Activated CD4-positive, alpha-beta T cell treated with anti-CD3 and anti-CD28 coated beads, Interleukin-2, amount 50 U/mL, for 24 hours (primary cell): ENCODE results near the gene HMHB1.
A peak's percentile ranks its signal among the peaks of the same experiment; 100 is the strongest.
"Not testable (repeated sequence)": the region's sequence is repeated elsewhere in the genome, so short reads cannot be mapped to it uniquely, and the experiment has no call there.

Experiments used
- DNase-seq, 2 donors: peaks; one replicate each; pipeline ENCODE4 v3.0.0-alpha.2; 2020; ENCODE audit warnings: low read depth in 1 of 2, low spot score in 1 of 2

HMHB1 gene

GRCh38 chr5:143801252-143801939 lies 10.6 kb upstream of the HMHB1 start:
- DNase-seq = no peak

DNA sequence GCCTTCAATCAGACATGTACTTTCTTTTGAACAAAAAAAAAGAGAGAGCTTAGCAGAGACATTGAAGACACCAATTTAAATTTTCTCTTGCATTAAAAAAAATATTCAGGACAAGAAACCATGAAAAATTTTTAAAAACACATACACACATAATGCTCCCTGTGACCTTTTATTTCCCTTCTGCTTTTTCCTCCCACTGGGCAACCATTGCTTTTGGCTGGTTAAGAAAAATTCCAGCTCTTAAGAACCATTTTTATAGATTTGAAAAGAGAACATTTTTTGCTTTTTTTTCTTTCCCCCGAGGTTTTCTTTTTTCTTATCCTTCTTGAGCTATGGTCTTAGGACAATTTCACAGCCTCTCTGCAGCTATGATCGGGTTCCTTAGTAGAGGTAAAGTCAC lies 6.1 kb upstream of the HMHB1 start:
- no peak for DNase-seq

GRCh38 chr5:143806579-143806978 lies 5.4 kb upstream of the HMHB1 start:
- no peak for DNase-seq

DNA sequence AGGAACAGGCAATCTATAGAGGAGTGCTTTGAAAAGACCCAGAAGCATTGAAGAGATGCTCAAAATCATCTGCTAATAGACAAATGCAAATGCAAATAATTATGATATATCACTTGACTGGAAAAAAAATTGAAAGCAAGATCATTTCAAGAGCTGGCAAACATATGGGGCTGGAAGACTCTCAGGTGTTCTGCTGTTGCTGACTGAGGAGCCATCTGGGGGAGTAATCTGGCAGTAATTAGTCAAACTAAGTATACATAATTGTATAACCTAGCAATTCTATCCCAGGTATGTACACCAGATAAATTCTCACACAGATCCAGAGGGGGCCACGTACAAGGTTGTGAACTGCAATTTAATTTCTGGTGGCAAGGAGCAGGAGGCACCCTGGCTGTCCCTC lies 4.6 kb upstream of the HMHB1 start:
- no peak for DNase-seq

GRCh38 chr5:143816370-143816769 lies 4.4 kb downstream of the HMHB1 start:
- not testable (repeated sequence) for DNase-seq

DNA sequence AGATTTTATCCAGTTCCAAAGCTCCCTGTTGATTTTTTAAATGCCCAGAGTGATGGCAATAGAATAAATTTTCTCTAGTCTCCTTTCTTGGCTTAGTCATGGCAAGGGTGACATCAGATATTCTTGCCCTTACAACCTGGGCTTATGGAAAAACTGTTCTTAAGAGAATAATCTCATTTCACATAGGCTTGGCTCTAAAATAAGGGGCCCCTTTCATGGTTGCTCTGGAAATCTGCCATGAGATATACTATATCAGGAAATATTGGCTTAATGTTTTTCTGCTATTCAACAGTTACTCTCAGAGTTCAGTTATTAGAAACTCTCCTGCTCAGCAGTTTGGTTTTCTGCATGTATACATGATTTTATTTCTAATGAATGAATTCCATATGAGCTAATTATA lies 7.8 kb downstream of the HMHB1 start:
- no peak for DNase-seq

DNA sequence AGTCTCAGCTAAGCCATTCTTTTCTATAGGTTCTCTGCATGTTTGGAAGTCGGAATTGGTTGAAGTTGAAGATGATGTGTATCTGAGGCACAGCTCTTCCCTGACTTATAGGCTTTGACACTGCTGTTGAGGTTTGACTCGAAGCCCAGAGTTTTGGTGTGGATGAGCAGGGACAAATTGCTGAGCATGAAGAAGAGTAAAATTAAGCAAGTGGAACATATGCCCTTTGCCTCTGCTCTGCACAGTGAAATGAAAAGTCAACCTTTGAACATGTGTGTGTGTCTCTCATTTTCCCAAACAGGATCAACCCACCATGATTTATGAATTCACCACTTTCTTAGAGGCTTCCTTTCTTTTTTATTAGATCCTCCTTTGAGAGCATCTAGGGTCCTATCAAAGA lies 8.5 kb downstream of the HMHB1 start:
- no peak for DNase-seq

DNA sequence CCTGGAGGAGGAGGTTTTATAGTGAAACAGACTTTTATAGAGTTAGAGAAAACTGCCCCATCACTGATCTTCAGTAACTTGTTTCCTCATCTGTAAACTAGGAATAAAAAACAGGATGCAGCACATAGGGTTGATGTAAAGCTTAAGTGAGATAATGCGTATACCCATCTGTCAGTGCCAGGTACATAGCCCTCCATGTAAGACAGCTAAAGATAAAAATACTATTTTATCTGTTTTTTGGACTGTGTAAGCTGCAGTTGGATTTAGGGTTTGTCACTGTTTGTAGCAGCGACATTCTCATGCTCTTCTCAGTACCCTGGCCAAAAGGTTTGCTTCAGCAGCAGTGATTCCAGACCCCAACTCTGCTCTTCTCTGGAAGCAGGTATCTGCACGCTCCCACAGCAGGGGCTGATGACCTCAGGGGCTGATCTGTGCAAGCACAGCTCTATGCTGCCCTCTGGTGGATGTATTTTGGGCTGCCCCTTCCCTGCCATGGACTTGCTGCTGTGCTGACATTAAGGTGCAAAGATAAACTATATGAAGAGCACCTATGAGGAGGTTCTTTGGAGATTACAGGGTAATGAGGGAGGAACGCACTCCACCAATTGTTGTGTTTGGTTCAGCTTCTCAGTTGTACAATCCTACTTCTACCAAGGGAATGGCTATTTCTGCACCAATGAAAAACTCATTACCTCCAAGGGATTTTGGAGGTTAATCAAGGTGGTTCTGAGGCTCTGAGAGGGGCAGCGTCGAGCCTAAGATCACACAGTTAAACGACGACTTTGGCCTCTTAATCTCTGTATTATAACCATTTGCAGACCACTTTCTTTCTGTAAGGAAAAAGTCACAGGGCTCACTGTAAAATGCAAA lies 13.1 kb downstream of the HMHB1 start:
- DNase-seq = peak; percentile 80 to 84

- peak in 1 of 2 donors; percentile 30 for DNase-seq
Measured at GRCh38 chr5:143826951-143827444, 15.0 kb downstream of the HMHB1 start.

GRCh38 chr5:143828710-143829109 lies 16.7 kb downstream of the HMHB1 start:
- DNase-seq = no peak

DNA sequence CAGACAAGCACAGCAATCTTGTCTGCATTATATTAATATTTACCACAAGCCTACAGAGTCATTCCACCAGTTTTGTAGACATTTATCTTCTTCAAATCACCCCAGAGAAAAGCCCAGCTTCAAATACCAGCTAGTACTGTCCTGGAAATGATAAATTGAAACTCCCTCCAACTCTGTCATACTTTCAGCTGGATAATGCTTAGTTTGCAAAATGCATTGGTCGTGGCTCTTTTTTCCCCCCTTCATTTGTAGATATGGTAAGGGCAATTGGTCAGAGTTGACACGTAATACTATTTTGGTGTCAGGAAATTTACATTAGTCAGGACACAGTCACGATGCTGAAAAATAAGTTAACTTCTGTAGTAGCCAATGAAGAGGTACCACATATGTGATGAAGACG lies 21.2 kb downstream of the HMHB1 start:
- no peak for DNase-seq

DNA sequence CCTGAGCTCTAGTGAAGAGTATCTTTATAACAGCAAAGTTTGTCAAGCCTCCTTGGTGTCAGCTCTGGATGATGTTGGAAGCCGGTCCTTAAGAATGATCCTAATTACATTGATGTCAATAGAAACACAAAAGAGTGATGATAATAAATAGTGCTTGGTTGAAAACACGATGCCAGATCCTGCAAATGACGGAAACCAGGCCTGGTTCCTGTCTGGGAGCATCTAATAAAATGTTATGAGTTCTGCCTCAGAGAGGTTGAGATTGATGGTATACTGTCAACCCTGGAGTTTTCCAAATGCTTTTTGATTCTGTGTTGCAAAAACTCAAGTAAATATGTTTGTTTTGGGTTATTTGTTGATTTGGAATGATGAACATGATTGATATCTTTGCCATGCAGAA lies 23.3 kb downstream of the HMHB1 start:
- DNase-seq = no peak

DNA sequence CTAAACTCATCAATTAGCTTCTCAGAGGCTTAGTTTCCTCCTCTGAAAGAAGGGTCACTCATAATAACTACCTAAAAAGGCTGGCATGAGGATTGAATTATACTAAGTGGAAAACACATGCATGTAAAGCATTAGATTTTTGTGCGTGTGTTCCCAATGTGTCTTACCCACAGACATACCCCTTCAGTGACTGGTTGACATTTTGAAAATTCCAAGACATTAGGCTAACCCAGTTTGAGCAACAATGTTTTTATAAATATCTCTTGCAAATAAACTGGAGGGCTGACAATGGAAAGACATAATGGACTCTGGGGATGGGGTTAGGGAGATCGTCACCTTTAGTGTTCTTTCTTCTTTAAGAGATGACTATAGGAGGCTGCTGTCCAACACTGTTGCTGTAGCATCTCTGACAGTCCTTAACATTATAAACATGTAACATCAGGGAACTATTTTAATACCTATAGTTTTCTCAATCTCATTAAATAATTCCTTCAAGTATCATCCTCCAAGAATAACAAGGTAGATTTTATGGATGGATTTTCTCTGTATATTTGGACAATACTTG lies 24.3 kb downstream of the HMHB1 start:
- DNase-seq = no peak

GRCh38 chr5:143837306-143837848 lies 25.4 kb downstream of the HMHB1 start:
- DNase-seq = no peak

- no peak for DNase-seq
Measured at GRCh38 chr5:143841446-143841845, 29.5 kb downstream of the HMHB1 start.

DNA sequence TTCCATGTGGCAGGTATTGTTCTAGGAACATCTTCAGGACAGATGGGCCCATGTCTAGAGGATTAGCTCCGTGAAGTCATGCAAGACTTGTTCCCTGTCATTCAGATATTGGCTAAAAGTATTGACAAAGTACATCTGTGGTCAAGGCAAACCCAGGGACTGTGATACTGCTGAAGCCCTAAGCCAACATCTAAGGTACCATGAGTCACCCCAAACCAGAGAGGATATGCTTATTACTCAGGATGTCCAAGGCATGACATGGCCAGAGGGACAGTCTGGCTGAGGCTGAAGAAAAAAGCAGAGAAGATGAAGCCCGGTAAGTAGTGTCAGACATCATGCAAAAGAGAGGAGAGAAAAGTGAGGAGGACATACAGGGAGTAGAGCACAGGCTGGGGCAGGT lies 31.0 kb downstream of the HMHB1 start:
- no peak for DNase-seq

- DNase-seq = no peak
Measured at GRCh38 chr5:143843461-143843860, 31.5 kb downstream of the HMHB1 start.

- no peak for DNase-seq
Measured at GRCh38 chr5:143850050-143850683, 38.2 kb downstream of the HMHB1 start.

DNA sequence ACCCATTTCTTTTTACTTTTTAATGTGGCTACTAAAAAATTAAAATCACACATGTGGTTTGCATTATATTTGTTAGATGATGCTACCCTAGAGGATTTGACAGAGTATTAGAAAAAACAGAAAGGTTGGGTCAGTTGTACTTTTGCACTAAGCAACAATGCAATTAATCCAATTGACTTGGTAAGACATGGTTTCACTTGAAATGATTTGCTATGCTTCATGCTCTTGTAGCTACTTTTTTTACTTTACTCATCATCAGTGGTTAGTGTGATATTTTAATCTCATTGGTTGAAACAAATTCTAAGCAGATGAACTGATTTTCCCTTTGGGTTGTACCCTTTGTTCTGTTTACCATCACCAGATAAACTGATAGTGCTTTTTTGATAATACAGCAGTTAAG lies 39.4 kb downstream of the HMHB1 start:
- no peak for DNase-seq

- DNase-seq = no peak
Measured at GRCh38 chr5:143860211-143860610, 48.2 kb downstream of the HMHB1 start.

GRCh38 chr5:143862271-143862670 lies 50.3 kb downstream of the HMHB1 start:
- no peak for DNase-seq
